Stimulated activated CD4-positive, alpha-beta T cell treated with anti-CD3 and anti-CD28 coated beads, TNF-alpha, amount 100 ng/mL, for 4 hours (primary cell): Measurements from ENCODE around the gene CLEC16A.
"Not testable (repeated sequence)": the region's sequence is repeated elsewhere in the genome, so short reads cannot be mapped to it uniquely, and the experiment has no call there.

Experiments
- DNase-seq, 3 experiments: peaks; one replicate each; pipeline ENCODE4 v3.0.0-alpha.2; 2020; ENCODE audit warnings: low read depth in 3 of 3

Gene CLEC16A

DNA sequence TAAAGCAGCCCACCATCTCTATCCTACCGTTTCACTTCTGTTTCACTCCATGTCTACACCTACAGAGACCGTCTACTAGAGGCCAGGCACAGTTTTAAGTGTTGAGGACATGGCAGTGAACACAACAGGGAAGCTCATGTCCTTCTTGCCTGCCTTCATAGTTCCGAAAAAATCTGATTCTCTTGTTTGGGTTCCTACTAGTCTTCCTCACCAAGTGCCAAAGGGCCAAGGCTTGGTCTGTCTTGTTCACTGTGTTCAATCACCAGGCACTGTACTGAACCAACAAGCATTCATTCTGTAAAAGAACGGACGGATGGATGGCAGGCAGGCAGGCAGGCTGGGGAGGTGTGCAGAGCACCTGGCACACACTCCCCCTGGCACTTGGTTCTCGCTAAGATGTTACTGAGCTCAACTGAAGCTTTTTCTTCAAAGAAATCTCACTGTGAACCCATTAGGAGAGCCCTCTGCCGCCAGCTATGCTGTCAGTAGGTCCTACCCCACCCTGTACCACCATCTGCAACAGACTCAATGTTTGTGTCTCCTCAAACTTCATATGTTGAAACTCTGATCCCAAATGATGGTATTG lies 4.6 kb upstream of the CLEC16A start:
- no peak for DNase-seq

- DNase-seq = no peak
Measured at GRCh38 chr16:10940501-10941079, 3.8 kb upstream of the CLEC16A start.

DNA sequence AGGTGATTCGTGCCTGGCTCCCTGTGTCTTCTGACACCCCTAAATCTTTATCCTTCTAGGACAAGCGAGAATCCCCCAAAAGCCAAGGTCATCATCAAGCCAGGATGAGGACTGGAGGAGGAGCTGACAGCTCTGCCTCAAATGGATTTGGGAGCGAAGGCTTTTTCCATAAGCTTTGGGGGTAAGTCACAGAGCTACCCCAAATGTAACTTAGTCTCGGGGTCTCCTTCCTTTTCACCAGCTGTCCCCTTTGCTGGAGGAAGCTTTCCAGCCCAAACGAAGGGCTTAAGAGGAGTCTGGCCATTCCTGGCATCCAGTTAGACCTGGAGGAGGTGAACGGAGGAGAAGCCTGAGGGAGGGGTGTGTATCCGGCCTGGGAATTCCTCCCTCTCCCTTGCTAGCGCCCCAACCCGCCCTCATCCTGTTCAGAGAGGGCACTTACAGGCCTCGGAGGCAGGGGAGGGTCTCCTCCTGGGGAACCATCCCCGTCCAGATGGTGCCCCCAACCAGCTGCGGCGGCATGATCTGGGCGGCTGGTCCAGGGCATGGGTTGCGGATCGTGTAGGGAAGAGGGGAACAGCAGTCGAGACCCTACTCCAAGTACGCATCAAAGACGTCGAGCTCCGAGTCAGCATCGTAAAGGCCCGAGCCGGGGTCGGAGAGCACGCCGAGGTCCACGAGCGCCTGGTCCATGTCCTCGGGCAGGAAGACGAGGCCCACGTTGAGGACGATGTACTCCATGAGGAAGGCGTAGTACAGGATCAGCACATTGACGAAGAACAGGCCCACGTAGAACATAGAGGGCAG lies 3.0 kb upstream of the CLEC16A start:
- DNase-seq = no peak

- DNase-seq = not testable (repeated sequence)
Measured at GRCh38 chr16:10941935-10942351, 2.4 kb upstream of the CLEC16A start.

DNA sequence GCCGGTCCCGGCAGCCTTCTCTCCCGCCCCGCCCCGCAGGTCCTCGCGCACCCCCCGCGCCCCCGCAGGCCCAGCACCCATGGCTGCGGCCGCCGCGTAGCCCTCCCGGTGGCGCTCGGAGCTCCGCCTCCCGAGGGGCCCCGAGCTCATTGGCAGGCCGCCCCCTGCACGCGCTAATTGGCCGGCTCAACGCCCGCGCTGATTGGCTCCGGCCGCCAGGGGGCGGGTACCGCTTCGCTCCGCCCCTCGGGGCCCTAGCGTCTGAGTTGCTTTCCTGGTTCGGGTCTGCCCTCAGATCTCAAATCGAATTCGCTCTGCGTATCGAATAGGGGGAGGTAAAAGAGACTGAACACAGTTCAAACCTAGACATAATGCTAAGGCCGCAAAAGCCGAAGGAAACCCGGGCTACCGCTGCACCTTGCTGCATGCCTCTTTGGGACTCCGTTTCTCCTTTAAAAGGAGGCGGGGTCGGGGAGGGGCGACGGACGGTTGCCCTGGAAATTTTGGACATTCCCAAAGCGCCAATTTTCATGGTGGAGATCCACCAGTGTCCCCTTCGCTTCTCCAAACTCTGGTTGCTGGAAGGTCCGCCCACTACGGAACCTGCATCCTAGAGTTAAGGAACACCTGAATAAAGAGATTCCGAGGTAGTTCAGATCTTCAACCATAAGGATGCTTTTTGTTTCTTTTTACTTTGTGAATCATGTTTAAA lies 1.9 kb upstream of the CLEC16A start, which contains the start of gene DEXI:
TSS of gene DEXI (minus strand) at position 117 of the 712 bp plus-strand sequence. CDS start 463 bp downstream, outside the sequence.
- DNase-seq = peak; percentile 88 to 93 (median 92)

DNA sequence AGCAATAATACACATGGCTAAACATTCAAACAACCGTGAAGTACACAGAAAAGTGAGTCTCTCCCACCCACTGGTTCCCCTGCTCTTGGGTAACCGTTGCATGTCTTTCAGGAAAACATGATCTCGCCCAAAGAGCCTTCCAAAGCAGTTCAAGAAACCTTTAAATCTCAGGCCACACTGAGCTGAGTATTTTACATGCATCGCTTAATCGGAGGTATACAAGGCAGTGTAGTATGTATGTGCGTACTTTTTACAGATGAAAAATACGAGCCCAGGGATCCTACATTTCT lies 1.4 kb upstream of the CLEC16A start:
- DNase-seq = no peak

DNA sequence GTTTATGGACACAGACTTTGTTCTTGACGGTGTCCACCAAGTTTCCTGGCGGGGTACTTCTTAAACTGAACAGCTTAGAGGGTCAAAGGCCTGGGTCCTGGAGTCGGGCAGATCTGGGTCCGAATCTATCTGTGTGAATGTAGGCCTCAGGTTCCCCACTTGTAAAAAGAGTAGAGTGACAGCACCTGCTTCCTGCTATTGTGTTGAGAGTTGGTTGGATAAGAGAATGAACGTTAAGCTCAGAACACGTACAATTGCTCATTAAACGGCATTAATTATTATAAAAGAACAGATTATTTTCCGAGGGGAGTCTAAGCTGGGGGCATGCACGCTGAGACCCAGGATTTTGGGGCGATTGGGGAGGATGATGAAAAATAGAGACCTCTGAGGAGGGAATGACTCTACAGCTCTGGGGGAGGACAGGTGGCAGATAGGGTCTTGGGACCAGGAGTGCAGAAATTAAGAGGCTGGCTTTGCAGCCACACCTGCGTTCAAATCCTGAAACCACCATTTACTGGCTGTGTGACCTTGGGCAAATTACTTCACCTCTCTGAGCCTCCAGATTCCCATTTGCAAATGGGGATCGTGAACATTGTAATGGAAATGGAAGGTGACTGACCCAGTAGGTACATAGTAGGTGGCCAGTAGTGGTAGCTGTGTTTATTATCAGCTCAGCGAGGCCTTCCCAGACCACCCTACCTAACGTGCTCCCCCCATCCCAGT lies 862 bp downstream of the CLEC16A start:
- DNase-seq = no peak

DNA sequence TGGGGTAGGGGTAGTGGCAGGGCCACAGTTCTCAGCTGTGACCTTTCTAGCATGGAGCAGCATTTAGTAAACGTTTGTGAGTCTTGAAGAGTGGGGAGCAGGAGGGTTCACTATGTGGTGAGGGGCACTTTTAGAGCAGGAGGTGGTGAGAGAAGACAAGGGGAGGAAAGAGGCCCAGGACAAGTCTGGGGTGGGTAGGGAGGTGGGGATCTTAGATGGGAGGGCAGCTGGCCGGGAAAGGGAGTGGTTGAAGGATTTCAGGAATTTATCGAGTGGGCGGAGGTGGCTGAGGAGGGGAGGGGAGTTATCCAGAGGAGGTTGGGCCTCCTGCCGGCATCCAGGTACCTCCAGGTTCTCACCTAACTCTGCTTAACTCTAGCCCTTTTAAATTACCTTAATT lies 1.9 kb downstream of the CLEC16A start:
- no peak for DNase-seq

GRCh38 chr16:10947211-10947787 lies 2.9 kb downstream of the CLEC16A start:
- no peak for DNase-seq

DNA sequence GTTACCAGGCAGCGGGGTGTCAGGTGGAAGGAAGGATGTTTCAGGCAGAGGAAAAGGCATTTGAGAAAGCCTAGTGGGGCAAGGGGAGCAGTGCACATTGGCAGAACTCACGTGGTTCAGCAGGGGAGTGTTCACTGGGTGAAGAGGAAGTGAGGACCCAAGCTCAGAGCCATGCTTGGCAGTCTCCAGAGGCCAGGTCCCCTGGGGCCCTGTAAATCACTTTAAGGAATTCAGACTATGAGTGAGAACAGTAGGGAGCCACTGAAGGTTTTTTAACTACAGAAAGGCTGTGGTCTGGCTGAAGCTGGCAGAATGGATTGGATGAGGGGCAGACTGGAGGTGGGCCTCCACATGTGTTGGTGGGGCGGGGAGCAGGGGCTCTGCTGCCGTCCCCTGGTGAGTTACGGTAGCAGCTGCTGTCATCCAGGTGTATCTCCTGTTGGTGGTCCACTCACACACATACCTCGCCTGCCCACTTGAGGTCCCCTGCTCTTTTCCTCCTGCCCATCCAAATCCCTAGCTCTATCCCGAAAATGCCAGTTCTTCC lies 5.1 kb downstream of the CLEC16A start:
- no peak for DNase-seq

- no peak for DNase-seq
Measured at GRCh38 chr16:10950393-10950792, 6.0 kb downstream of the CLEC16A start.

GRCh38 chr16:10951026-10951425 lies 6.7 kb downstream of the CLEC16A start:
- DNase-seq = no peak

- DNase-seq = no peak
Measured at GRCh38 chr16:10954903-10955302, 10.5 kb downstream of the CLEC16A start.

- no peak for DNase-seq
Measured at GRCh38 chr16:10957771-10958482, 13.6 kb downstream of the CLEC16A start.

- DNase-seq = no peak
Measured at GRCh38 chr16:10959161-10959560, 14.8 kb downstream of the CLEC16A start.

DNA sequence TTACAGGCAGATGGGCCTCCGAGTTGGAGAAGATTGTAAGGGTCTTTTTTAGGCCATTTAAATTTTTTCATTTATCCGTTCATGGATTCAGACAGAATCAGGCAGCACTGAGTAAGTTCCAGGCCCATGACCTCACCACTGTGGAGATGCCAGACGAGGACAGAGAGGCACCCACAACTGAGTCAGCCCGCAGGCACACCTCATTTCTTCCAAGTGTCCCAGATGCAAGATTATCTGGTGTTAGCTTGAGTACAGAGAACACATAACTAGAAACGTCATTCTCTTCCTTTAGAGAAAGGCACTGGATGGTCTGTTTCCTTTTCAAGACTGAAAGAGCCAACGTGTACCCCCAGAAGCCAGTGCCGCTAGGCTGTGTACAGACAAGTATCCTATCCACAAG lies 16.9 kb downstream of the CLEC16A start:
- DNase-seq = no peak

DNA sequence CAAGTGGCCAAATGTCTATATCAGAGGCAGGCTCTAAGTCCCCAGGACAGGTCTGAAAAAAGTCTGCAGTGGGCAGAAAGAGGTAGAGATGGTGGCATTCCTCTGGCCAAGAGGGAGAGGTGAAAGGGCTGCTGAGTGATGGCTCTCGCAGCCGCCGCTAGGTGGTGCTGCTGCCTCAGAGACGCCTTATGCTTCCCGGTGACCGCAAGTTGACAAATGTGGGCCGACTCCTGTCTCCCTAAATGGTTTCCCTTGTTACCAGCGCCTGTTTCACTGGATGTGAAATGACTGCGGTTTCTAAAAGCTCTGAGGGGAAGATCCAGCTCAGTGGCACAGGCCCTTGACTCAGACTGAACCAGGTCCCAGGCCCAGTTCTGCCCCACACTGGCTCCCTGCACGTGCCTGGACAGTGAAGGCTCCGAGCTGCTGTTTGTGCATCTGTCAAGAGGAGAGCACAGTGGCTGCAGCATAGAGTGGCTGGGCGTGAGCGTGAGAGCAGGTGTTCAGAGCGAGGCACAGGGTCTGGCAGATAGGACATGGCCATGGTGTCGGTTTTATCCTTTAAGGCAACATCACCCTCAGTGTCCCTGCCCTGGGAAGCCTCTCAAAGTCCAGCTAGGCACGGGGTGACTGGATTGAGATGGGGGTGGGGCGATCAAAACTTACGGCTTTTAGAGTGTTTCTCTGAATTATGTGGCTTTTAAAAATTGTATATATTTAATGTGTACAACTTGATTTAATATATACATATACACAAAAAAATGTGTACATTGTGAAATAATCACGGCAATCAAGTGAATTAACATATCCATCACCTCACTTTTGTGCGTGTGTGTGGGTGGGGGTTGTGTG lies 19.9 kb downstream of the CLEC16A start:
- DNase-seq = peak; percentile 60 to 78 (median 69)

- DNase-seq = peak in 2 of 3 experiments; percentile 36 to 55
Measured at GRCh38 chr16:10964891-10965326, 20.5 kb downstream of the CLEC16A start.

DNA sequence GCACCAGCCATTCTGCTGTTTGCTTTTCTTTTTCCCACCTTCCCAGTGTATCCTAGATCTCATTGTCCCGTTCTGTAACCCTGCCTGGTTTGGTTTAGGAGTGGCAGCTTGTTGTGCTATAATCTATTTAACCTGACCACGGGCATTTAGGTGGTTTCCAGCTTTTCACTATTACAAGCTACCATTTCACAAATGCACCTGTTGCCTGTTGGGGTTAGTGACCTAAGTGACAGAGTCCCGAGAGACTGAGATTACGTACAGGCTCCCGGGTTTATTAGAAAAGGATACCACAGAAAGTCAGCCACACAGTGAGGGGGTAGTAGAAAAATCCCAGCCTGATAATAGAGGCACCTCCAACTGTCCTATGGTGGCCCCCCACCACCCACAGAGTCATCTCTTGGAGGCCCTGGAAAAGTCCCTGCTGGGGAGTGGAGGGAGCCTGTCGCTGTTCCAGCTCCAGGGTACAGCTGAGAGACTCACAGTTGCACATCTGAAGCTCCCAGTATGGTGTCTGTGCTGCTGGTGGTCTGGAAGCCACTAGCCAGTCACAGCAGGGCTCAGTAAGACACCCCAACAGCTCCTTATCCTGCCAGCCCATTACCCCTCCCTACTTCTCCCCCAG lies 21.2 kb downstream of the CLEC16A start:
- no peak for DNase-seq
